ENCODE measurements around the gene PADI3. TPM values are rescaled to one million over a fixed set of nuclear protein-coding genes. Genes with fewer than 3 reads are reported as not detected.

The PADI3 gene
- polyA plus RNA-seq, 1 of the 3 experiments (the other 2 are of a cell fraction), result 0.30 TPM

DNA sequence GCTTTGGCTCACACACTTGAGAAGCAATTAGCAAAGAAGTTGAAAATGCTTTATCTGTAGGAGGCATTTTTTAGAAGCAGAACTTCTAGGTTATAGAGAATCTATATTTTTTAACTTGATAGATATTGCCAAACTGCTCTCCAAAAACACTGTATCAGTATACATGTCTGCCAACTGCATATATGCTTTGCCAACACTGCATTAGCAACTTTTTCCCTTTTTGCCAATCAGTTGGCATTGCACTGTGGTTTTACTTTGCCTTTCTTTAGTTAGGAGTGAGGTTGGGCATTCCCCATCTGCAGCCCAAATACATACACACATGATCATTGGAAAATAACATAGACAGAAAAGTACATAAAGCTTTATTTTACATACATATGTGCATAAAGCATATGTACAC, 15.0 kb downstream of the PADI3 start:
- no peaks in the 10 kb centered on the region for H4K20me1 ChIP-seq (ENCODE audit: insufficient read depth)
- no peak overlapping the region for H3K9ac ChIP-seq
- H3K27me3 ChIP-seq (ENCODE audit: insufficient read depth), result no peaks in the 10 kb centered on the region
- H3K4me1 ChIP-seq (ENCODE audit: control insufficient read depth in 1 of 2, insufficient read depth in 2 of 2, low read depth in 1 of 2, low read length in 1 of 2), result no peaks in the 10 kb centered on the region; a peak in 1 of 4 replicates
- H3F3A ChIP-seq (replicated peaks; ENCODE audit: insufficient read depth), result no peaks in the 10 kb centered on the region
- H2AFZ ChIP-seq (ENCODE audit: low read depth), result no peak overlapping the region
- ChIA-PET POLR2A (no interaction called here), CTCF (interaction anchor here (0.6 to 1.0 kb wide), 2 partner anchors 19 to 27 kb away, joined by 3 read pairs; no protein-coding TSS in a partner anchor)
- H3K27ac ChIP-seq (ENCODE audit: low read depth in 2 of 2, low read length in 1 of 2), result no peak overlapping the region
- DNase-seq, result no peak
- no peak for TF ChIP-seq PBX3 (IDR thresholded peaks at IDR 0.05)
- TF ChIP-seq GATA2 (CRISPR knock-in tag; IDR thresholded peaks at IDR 0.05), result no peak
- no peak for TF ChIP-seq EZH2phosphoT487 (IDR thresholded peaks at IDR 0.05; ENCODE audit: borderline replicate concordance, low read depth)
- no peak for TF ChIP-seq JUND (IDR thresholded peaks at IDR 0.05)
- no peak for TF ChIP-seq YY1 (IDR thresholded peaks at IDR 0.05; ENCODE audit: low read depth)
- TF ChIP-seq POLR2AphosphoS5 (IDR thresholded peaks at IDR 0.05; ENCODE audit: low read depth, low read length), result no peak
- TF ChIP-seq MXI1 (IDR thresholded peaks at IDR 0.05; ENCODE audit: low read depth, low read length), result no peak
- H3K9me3 ChIP-seq, result no peaks in the 10 kb centered on the region
- no peaks in the 10 kb centered on the region for H3K36me3 ChIP-seq (replicated peaks in 1 of 2; ENCODE audit: control insufficient read depth in 1 of 2, insufficient read depth in 2 of 2, low read length in 1 of 2)
- no peaks in the 10 kb centered on the region for H3K9me2 ChIP-seq
- H3K4me3 ChIP-seq (ENCODE audit: low read depth in 2 of 2, low read length in 1 of 2), result no peak overlapping the region
- H3K79me2 ChIP-seq (ENCODE audit: insufficient read depth), result no peaks in the 10 kb centered on the region
- H3K4me2 ChIP-seq, result no peak overlapping the region

- H3K9ac ChIP-seq, result no peak overlapping the region
- no peaks in the 10 kb centered on the region for H3K36me3 ChIP-seq (replicated peaks in 1 of 2; ENCODE audit: control insufficient read depth in 1 of 2, insufficient read depth in 2 of 2, low read length in 1 of 2)
- TF ChIP-seq FOXM1 (IDR thresholded peaks at IDR 0.05; ENCODE audit: low read depth) (no peak), IRF3 (IDR thresholded peaks at IDR 0.05; ENCODE audit: low read depth, low read length) (no peak)
- no peak for DNase-seq
- no peaks in the 10 kb centered on the region for H3K79me2 ChIP-seq (ENCODE audit: insufficient read depth)
- no peak overlapping the region for H3K27ac ChIP-seq (ENCODE audit: low read depth in 2 of 2, low read length in 1 of 2)
- H3F3A ChIP-seq (replicated peaks; ENCODE audit: insufficient read depth), result no peaks in the 10 kb centered on the region
- ChIA-PET POLR2A (no interaction called here), CTCF (interaction anchor here (0.9 to 1.0 kb wide), 2 partner anchors 19 to 72 kb away, joined by 3 to 4 read pairs; no protein-coding TSS in a partner anchor)
- no peaks in the 10 kb centered on the region for H3K27me3 ChIP-seq (ENCODE audit: insufficient read depth)
- H3K4me1 ChIP-seq (ENCODE audit: control insufficient read depth in 1 of 2, insufficient read depth in 2 of 2, low read depth in 1 of 2, low read length in 1 of 2), result no peaks in the 10 kb centered on the region; a peak in 1 of 4 replicates
- no peak overlapping the region for H2AFZ ChIP-seq (ENCODE audit: low read depth)
- H3K9me3 ChIP-seq, result no peaks in the 10 kb centered on the region
- H3K9me2 ChIP-seq, result no peaks in the 10 kb centered on the region
- H3K4me2 ChIP-seq, result no peak overlapping the region
- no peaks in the 10 kb centered on the region for H4K20me1 ChIP-seq (ENCODE audit: insufficient read depth)
- 81% methylated on average over 5 of the region's 5 CpGs for WGBS (ENCODE audit: low lambda C conversion rate)
- H3K4me3 ChIP-seq (ENCODE audit: low read depth in 2 of 2, low read length in 1 of 2), result no peak overlapping the region
Observed at GRCh38 chr1:17264470-17264869, 15.6 kb downstream of the PADI3 start.

DNA sequence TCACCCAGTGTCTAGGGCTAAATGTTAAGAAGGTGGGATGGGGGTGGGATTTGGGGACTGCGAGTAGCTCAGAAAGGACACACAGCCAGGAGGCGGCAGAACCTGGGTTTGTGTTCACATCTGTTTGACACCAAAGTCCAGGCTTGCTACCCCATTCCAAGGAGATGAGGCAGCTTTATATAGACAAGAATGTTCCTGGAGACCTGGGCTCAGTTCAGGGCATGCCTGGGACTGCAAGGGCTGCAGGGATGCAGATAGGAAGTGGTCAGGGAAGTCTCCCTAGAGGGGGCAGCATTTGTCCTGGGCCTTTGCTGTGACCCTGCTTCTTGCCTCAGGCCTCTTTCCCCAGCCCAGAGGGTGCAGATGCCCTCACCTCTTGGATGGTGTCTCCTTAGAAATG, 16.3 kb downstream of the PADI3 start:
- 58% methylated on average over 2 of the region's 2 CpGs for WGBS (ENCODE audit: low lambda C conversion rate)
- Histone ChIP-seq H3K4me3 (ENCODE audit: low read depth in 2 of 2, low read length in 1 of 2) (no peak overlapping the region), H3K4me2 (no peak overlapping the region), H2AFZ (ENCODE audit: low read depth) (no peak overlapping the region), H3K79me2 (ENCODE audit: insufficient read depth) (no peaks in the 10 kb centered on the region), H3K9ac (no peak overlapping the region), H3K27ac (ENCODE audit: low read depth in 2 of 2, low read length in 1 of 2) (no peak overlapping the region), H3K9me3 (no peaks in the 10 kb centered on the region), H3K27me3 (ENCODE audit: insufficient read depth) (no peaks in the 10 kb centered on the region), H3K9me2 (no peaks in the 10 kb centered on the region), H3K36me3 (replicated peaks in 1 of 2; ENCODE audit: control insufficient read depth in 1 of 2, insufficient read depth in 2 of 2, low read length in 1 of 2) (no peaks in the 10 kb centered on the region), H3K4me1 (ENCODE audit: control insufficient read depth in 1 of 2, insufficient read depth in 2 of 2, low read depth in 1 of 2, low read length in 1 of 2) (no peaks in the 10 kb centered on the region), H4K20me1 (ENCODE audit: insufficient read depth) (no peaks in the 10 kb centered on the region), H3F3A (replicated peaks; ENCODE audit: insufficient read depth) (no peaks in the 10 kb centered on the region)
- POLR2A ChIA-PET, result no interaction called here
- CTCF ChIA-PET, result interaction anchor here (0.9 kb wide), 1 partner anchor 71 kb away, joined by 4 read pairs; no protein-coding TSS in a partner anchor
- no peak for DNase-seq
- TF ChIP-seq ZBTB33 (IDR thresholded peaks at IDR 0.05; ENCODE audit: borderline replicate concordance, low read depth) (no peak), CHD2 (IDR thresholded peaks at IDR 0.05; ENCODE audit: low read length, partially characterized antibody) (no peak), EP300 (IDR thresholded peaks at IDR 0.05; ENCODE audit: borderline replicate concordance in 1 of 2, low read depth in 1 of 2, low read length in 1 of 2) (no peak), FOXJ3 (CRISPR knock-in tag; IDR thresholded peaks at IDR 0.05) (no peak), RCOR1 (IDR thresholded peaks at IDR 0.05; ENCODE audit: low read length) (no peak)
- TF ChIP-seq, protein P1, sequence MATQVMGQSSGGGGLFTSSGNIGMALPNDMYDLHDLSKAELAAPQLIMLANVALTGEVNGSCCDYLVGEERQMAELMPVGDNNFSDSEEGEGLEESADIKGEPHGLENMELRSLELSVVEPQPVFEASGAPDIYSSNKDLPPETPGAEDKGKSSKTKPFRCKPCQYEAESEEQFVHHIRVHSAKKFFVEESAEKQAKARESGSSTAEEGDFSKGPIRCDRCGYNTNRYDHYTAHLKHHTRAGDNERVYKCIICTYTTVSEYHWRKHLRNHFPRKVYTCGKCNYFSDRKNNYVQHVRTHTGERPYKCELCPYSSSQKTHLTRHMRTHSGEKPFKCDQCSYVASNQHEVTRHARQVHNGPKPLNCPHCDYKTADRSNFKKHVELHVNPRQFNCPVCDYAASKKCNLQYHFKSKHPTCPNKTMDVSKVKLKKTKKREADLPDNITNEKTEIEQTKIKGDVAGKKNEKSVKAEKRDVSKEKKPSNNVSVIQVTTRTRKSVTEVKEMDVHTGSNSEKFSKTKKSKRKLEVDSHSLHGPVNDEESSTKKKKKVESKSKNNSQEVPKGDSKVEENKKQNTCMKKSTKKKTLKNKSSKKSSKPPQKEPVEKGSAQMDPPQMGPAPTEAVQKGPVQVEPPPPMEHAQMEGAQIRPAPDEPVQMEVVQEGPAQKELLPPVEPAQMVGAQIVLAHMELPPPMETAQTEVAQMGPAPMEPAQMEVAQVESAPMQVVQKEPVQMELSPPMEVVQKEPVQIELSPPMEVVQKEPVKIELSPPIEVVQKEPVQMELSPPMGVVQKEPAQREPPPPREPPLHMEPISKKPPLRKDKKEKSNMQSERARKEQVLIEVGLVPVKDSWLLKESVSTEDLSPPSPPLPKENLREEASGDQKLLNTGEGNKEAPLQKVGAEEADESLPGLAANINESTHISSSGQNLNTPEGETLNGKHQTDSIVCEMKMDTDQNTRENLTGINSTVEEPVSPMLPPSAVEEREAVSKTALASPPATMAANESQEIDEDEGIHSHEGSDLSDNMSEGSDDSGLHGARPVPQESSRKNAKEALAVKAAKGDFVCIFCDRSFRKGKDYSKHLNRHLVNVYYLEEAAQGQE (IDR thresholded peaks at IDR 0.05; ENCODE audit: low read depth, low read length), result no peak
